ENCODE results near the gene SRP9. TPM values are rescaled to one million over a fixed set of nuclear protein-coding genes. Genes with fewer than 3 reads are reported as not detected.

SRP9 gene
- total RNA-seq, 1 donor from 2014 or later, result 221 TPM

- Mint-ChIP-seq H3K27ac (ENCODE audit: unreplicated experiment) (no peak overlapping the region), H3K36me3 (ENCODE audit: unreplicated experiment) (peaks cover 7% of the 10 kb centered on the region), H3K27me3 (ENCODE audit: unreplicated experiment) (no peaks in the 10 kb centered on the region), H3K4me1 (ENCODE audit: unreplicated experiment) (peaks cover 10% of the 10 kb centered on the region), H3K9me3 (ENCODE audit: unreplicated experiment) (no peaks in the 10 kb centered on the region), H3K4me3 (ENCODE audit: unreplicated experiment) (no peak overlapping the region)
- DNase-seq (ENCODE audit: extremely low spot score, unreplicated experiment), result no peak
- no peak for TF ChIP-seq CTCF (IDR thresholded peaks at IDR 0.05)
These were observed 45.2 kb downstream of the SRP9 start for GRCh38 chr1:225822655-225823403.

- H3K36me3 Mint-ChIP-seq (ENCODE audit: unreplicated experiment), result peaks cover 9% of the 10 kb centered on the region
- no peaks in the 10 kb centered on the region for H3K27me3 Mint-ChIP-seq (ENCODE audit: unreplicated experiment)
- no peak overlapping the region for H3K27ac Mint-ChIP-seq (ENCODE audit: unreplicated experiment)
- H3K4me3 Mint-ChIP-seq (ENCODE audit: unreplicated experiment), result no peak overlapping the region
- peaks cover 6% of the 10 kb centered on the region for H3K4me1 Mint-ChIP-seq (ENCODE audit: unreplicated experiment)
- no peaks in the 10 kb centered on the region for H3K9me3 Mint-ChIP-seq (ENCODE audit: unreplicated experiment)
- no peak for TF ChIP-seq CTCF (IDR thresholded peaks at IDR 0.05)
- no peak for DNase-seq (ENCODE audit: extremely low spot score, unreplicated experiment)
These were observed 46.2 kb downstream of the SRP9 start for GRCh38 chr1:225823811-225824261.

GRCh38 chr1:225824533-225824941 is 46.9 kb downstream of the SRP9 start:
- TF ChIP-seq CTCF (IDR thresholded peaks at IDR 0.05), result no peak
- H3K9me3 Mint-ChIP-seq (ENCODE audit: unreplicated experiment), result no peaks in the 10 kb centered on the region
- DNase-seq (ENCODE audit: extremely low spot score, unreplicated experiment), result no peak
- H3K27ac Mint-ChIP-seq (ENCODE audit: unreplicated experiment), result no peak overlapping the region
- H3K4me1 Mint-ChIP-seq (ENCODE audit: unreplicated experiment), result peaks cover 4% of the 10 kb centered on the region
- peaks cover 9% of the 10 kb centered on the region for H3K36me3 Mint-ChIP-seq (ENCODE audit: unreplicated experiment)
- H3K27me3 Mint-ChIP-seq (ENCODE audit: unreplicated experiment), result no peaks in the 10 kb centered on the region
- no peak overlapping the region for H3K4me3 Mint-ChIP-seq (ENCODE audit: unreplicated experiment)

- H3K27ac Mint-ChIP-seq (ENCODE audit: unreplicated experiment), result no peak overlapping the region
- no peak overlapping the region for H3K4me3 Mint-ChIP-seq (ENCODE audit: unreplicated experiment)
- no peaks in the 10 kb centered on the region for H3K27me3 Mint-ChIP-seq (ENCODE audit: unreplicated experiment)
- peaks cover 9% of the 10 kb centered on the region for H3K36me3 Mint-ChIP-seq (ENCODE audit: unreplicated experiment)
- no peaks in the 10 kb centered on the region for H3K9me3 Mint-ChIP-seq (ENCODE audit: unreplicated experiment)
- DNase-seq (ENCODE audit: extremely low spot score, unreplicated experiment), result no peak
- peaks cover 3% of the 10 kb centered on the region for H3K4me1 Mint-ChIP-seq (ENCODE audit: unreplicated experiment)
- TF ChIP-seq CTCF (IDR thresholded peaks at IDR 0.05), result no peak
These were observed 47.5 kb downstream of the SRP9 start for GRCh38 chr1:225825078-225825477.

- Mint-ChIP-seq H3K4me1 (ENCODE audit: unreplicated experiment) (peaks cover under 1% of the 10 kb centered on the region), H3K36me3 (ENCODE audit: unreplicated experiment) (peaks cover 7% of the 10 kb centered on the region), H3K4me3 (ENCODE audit: unreplicated experiment) (no peak overlapping the region), H3K9me3 (ENCODE audit: unreplicated experiment) (no peaks in the 10 kb centered on the region), H3K27ac (ENCODE audit: unreplicated experiment) (no peak overlapping the region), H3K27me3 (ENCODE audit: unreplicated experiment) (no peaks in the 10 kb centered on the region)
- no peak for DNase-seq (ENCODE audit: extremely low spot score, unreplicated experiment)
- TF ChIP-seq CTCF (IDR thresholded peaks at IDR 0.05), result no peak
These were observed 48.0 kb downstream of the SRP9 start for GRCh38 chr1:225825607-225826007.

Measured in osteocyte (in vitro differentiated cells).